Brain microvascular endothelial cell (primary cell): ENCODE measurements around the gene SLC51B.
"Not testable (repeated sequence)": the region's sequence is repeated elsewhere in the genome, so short reads cannot be mapped to it uniquely, and the experiment has no call there.

Source experiments
- DNase-seq: peaks from one replicate; pipeline ENCODE4 v3.0.0-alpha.2; 2020
- H3K27ac ChIP-seq: fragments of 250-450 bp; sonication (Bioruptor Pico); 2 replicates; pipeline ENCODE4 v1.5.1; 2020; ENCODE audit warnings: mild to moderate bottlenecking, moderate library complexity
- H3K27me3 ChIP-seq: fragments of 250-450 bp; sonication (Bioruptor Pico); replicated peaks from 2 replicates; pipeline ENCODE4 v1.5.1; 2020; ENCODE audit warnings: mild to moderate bottlenecking
- H3K36me3 ChIP-seq: fragments of 250-450 bp; sonication (Bioruptor Pico); replicated peaks from 2 replicates; pipeline ENCODE4 v1.5.1; 2020; ENCODE audit warnings: mild to moderate bottlenecking
- H3K4me3 ChIP-seq: 2 replicates; pipeline ENCODE4 v1.5.1; 2011; ENCODE audit warnings: low read depth, mild to moderate bottlenecking, control low read depth, low read length, moderate library complexity
- in situ Hi-C: cut with HindIII; loops from 2 replicates; pipeline ENCODE4 v1.10.0; 2017; ENCODE audit warnings: low sequenced_read_pairs, low pct_ligation_motif_present
- TF ChIP-seq, protein P1 (sequence below): IDR thresholded peaks from 2 replicates; pipeline ENCODE4 v1.5.1; 2011; ENCODE audit warnings: low read depth, mild to moderate bottlenecking, moderate library complexity, low read length, control low read depth, inconsistent platforms; ENCODE audit errors: missing control alignments

SLC51B gene

GRCh38 chr15:65095011-65095746 lies 50.0 kb downstream of the SLC51B start:
- H3K4me3 ChIP-seq, result no peak overlapping the region
- DNase-seq, result no peak
- no peak overlapping the region for H3K27ac ChIP-seq
- in situ Hi-C loops, result no loop called here
- TF ChIP-seq, protein P1, sequence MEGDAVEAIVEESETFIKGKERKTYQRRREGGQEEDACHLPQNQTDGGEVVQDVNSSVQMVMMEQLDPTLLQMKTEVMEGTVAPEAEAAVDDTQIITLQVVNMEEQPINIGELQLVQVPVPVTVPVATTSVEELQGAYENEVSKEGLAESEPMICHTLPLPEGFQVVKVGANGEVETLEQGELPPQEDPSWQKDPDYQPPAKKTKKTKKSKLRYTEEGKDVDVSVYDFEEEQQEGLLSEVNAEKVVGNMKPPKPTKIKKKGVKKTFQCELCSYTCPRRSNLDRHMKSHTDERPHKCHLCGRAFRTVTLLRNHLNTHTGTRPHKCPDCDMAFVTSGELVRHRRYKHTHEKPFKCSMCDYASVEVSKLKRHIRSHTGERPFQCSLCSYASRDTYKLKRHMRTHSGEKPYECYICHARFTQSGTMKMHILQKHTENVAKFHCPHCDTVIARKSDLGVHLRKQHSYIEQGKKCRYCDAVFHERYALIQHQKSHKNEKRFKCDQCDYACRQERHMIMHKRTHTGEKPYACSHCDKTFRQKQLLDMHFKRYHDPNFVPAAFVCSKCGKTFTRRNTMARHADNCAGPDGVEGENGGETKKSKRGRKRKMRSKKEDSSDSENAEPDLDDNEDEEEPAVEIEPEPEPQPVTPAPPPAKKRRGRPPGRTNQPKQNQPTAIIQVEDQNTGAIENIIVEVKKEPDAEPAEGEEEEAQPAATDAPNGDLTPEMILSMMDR, result no peak
- no peaks in the 10 kb centered on the region for H3K27me3 ChIP-seq
- H3K36me3 ChIP-seq, result peaks cover 6% of the 10 kb centered on the region

GRCh38 chr15:65095747-65096104 lies 50.5 kb downstream of the SLC51B start:
- no peaks in the 10 kb centered on the region for H3K27me3 ChIP-seq
- in situ Hi-C loops, result no loop called here
- TF ChIP-seq, protein P1, result no peak

DNA sequence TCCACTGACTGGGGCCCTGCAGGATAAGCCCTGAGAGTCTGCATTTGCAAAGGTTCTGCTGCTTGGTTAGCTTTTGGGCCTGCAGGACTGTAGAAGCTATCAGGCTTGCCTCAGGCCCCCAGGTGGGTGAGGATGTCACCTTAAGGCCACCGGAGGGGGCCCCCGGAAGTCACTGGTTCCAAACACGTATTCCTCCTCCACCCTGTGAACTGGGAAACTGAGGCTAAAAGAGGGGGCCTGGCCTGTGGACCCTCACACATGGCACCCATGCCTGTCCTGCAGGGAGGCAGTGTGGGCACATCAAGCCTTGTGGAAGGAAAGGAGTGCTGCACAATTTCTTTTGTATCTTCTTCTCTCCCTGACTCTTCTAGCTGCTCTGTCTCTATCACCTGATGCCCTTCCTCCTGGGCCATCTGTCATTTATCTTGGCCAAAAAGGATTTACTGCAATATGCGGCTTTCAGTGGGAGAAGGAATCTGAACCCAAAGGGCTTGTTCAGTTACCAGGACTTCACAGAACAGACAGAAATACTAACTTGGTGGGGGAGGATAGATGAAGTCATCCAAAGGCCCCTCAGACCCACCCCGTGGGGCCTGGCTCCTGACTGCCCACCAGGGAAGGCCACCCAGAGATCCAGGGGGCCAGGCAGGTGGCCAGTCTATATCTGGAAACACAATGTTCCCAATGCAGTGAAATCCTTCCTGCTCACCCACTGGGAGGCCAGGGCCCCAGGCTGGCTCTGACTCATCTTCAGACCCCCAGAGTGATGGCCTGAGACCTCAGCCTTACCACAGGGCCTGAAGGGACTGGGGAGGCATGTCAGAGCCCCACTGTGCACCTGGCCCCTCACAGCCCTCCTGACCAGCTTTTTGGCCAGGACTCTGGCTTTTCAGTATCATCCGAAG lies 51.5 kb downstream of the SLC51B start:
- DNase-seq, result no peak
- in situ Hi-C loops, result no loop called here
- Histone ChIP-seq H3K27me3 (no peaks in the 10 kb centered on the region), H3K27ac (no peak overlapping the region), H3K36me3 (peaks cover 6% of the 10 kb centered on the region), H3K4me3 (no peak overlapping the region)
- TF ChIP-seq, protein P1, result no peak

More at GRCh38 chr15:65095747-65096104, 50.5 kb downstream of the SLC51B start:
- no peak for DNase-seq
- Histone ChIP-seq H3K27ac (no peak overlapping the region), H3K36me3 (peaks cover 6% of the 10 kb centered on the region), H3K4me3 (no peak overlapping the region)

- TF ChIP-seq, protein P1, result no peak
- Histone ChIP-seq H3K27ac (no peak overlapping the region), H3K4me3 (no peak overlapping the region), H3K27me3 (no peaks in the 10 kb centered on the region), H3K36me3 (peaks cover 9% of the 10 kb centered on the region)
- in situ Hi-C loops, result no loop called here
- no peak for DNase-seq
These were observed 52.6 kb downstream of the SLC51B start for GRCh38 chr15:65097651-65098263.

GRCh38 chr15:65099336-65099735 lies 54.1 kb downstream of the SLC51B start:
- TF ChIP-seq, protein P1, result no peak
- no peaks in the 10 kb centered on the region for H3K27me3 ChIP-seq
- in situ Hi-C loops, result no loop called here
- no peak overlapping the region for H3K4me3 ChIP-seq
- DNase-seq, result no peak
- H3K27ac ChIP-seq, result no peak overlapping the region
- H3K36me3 ChIP-seq, result peaks cover 9% of the 10 kb centered on the region

- H3K27ac ChIP-seq, DNase-seq, in situ Hi-C loops, H3K4me3 ChIP-seq, H3K36me3 ChIP-seq, H3K27me3 ChIP-seq: not testable (repeated sequence)
These were observed 54.6 kb downstream of the SLC51B start for GRCh38 chr15:65099801-65100200.
